Subcutaneous adipose tissue (tissue), 4 donors: Measurements from ENCODE around the gene C12orf75. TPM values are rescaled to one million over a fixed set of nuclear protein-coding genes. Genes with fewer than 3 reads are reported as not detected.

Source experiments
- total RNA-seq, 4 donors: library from RNA; depleted of rRNA; stranded (reverse); fragments of >200 nt; gene quantifications; one replicate each; pipeline ENCODE4 v1.1.0, GENCODE V29; 2016
- TF ChIP-seq, protein P1 (sequence below): fragments of 450-650 bp; IDR thresholded peaks from one replicate; pipeline ENCODE4 v1.5.1; 2016; ENCODE audit warnings: low read depth, mild to moderate bottlenecking, control low read depth, antibody characterized with exemption, moderate library complexity

Gene C12orf75
- total RNA-seq, 4 donors from 2014 or later = 2.4 to 6.8 (median 3.3) TPM

DNA sequence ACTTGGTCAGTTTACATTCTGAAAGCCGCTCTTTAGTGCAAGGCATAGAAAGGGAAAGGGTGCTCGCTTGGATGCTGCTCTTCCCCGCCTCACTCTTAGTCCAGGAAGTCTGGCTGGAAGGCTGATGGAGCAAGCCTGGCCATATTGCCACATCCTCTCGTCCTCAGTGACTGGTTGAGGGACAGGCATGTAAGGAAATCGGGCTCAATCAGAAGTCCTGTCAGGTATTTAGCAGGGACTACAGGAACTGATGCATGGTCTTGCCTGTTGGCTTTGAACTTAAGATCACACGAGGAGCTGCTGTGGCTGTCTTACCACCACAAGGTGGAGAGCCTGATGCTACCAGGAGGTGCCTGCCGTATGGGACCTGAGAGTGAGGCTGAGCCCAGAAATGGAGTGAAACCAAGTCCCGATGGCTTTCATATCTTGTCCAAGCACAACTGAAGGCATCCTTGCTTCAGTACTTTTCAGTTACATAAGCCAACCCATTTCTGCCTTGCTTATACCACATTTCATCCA is 10.7 kb upstream of the C12orf75 start:
- TF ChIP-seq, protein P1, sequence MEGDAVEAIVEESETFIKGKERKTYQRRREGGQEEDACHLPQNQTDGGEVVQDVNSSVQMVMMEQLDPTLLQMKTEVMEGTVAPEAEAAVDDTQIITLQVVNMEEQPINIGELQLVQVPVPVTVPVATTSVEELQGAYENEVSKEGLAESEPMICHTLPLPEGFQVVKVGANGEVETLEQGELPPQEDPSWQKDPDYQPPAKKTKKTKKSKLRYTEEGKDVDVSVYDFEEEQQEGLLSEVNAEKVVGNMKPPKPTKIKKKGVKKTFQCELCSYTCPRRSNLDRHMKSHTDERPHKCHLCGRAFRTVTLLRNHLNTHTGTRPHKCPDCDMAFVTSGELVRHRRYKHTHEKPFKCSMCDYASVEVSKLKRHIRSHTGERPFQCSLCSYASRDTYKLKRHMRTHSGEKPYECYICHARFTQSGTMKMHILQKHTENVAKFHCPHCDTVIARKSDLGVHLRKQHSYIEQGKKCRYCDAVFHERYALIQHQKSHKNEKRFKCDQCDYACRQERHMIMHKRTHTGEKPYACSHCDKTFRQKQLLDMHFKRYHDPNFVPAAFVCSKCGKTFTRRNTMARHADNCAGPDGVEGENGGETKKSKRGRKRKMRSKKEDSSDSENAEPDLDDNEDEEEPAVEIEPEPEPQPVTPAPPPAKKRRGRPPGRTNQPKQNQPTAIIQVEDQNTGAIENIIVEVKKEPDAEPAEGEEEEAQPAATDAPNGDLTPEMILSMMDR = no peak

DNA sequence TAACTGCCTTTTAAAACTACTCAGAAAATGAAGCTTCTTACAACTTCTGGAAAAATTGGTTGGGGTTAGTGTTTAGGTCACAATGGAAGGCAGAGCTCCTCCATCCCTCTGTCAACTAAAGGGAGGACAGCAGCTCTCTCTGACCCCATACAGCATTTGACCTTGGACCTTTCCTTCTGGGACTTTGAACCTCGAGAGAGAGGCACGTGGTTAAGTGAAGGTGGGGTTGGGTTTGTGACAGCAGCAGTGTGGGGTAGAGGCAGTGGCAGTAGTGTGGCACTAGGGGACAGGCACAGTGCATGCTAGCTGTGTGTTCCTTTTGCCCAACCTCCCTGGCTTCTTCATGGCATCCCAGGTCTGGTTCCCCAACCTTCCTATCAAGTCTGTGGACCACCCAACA is 9.4 kb upstream of the C12orf75 start:
- TF ChIP-seq, protein P1 = no peak

DNA sequence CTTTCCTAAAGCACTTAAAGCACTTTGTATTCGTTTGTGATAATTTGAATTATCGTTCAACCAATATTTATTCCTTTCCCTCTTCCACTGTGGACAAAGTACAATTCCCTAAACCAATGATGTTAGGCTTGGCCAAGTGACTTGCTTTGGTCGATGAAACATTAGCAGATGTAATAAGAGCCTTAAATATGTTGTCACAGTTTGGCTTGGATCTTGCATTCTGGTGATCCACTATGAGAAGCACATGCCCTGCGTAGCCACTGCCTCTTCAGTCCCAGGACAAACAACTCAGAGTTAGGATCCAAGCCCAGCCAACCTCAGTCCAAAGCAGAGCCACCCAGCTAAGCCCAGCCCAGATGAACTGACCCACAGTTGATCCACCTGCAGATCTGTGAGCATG is 8.4 kb upstream of the C12orf75 start:
- TF ChIP-seq, protein P1 = no peak

DNA sequence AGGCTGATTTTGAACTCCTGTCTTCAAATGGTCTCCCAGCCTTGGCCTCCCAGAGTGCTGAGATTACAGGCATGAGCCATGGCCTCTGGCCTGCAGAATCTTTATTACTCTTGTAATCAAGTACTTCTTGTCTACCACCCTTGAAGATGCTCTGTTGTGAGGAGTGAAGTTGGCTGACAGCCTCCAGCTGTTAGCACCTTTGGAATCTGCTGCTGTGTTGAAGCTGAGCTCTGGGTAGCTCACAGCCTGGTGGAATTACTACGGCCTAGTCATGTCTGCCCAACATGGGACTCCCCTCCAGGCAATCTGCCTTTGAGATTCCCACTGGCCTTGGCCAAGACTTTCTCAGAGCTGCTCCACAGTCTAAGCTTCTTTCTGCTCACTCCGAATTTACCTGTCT is 5.8 kb upstream of the C12orf75 start:
- TF ChIP-seq, protein P1 = no peak

DNA sequence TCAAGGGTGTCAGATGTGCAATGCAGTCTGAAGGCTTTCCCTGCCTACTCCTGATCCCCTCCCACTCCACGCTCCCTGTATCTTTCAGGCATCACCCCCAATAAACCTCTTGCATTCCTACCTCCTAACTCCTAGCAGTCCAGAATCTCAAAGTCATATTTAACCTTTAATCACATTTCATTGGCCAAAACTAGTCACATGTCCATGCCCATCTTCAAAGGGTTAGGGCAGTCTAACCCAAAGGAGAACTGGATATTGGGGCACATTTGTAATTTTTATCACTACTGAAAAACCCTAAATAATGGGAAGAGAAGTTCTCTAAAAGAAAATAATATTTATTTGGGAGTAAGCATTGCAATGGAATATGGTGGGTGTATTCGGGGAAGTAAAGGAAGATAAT is 5.4 kb upstream of the C12orf75 start:
- TF ChIP-seq, protein P1 = no peak

DNA sequence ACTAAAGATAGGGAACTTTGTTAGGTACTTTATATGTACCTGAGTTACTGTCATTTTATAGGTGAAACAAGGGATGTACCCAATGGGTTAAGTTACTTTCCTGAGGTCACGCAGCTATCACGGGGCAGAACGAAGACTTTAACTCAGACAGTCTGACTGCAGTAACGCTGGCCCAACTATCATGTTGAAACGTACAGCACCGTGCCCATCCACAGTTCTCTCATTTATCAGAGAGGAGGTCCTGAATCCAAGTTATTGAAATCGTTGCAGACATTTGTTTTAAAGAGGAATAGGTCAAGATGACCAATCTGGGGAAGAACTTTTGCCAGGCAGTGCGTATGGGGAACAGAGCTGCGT is 587 bp upstream of the C12orf75 start:
- TF ChIP-seq, protein P1 = no peak

DNA sequence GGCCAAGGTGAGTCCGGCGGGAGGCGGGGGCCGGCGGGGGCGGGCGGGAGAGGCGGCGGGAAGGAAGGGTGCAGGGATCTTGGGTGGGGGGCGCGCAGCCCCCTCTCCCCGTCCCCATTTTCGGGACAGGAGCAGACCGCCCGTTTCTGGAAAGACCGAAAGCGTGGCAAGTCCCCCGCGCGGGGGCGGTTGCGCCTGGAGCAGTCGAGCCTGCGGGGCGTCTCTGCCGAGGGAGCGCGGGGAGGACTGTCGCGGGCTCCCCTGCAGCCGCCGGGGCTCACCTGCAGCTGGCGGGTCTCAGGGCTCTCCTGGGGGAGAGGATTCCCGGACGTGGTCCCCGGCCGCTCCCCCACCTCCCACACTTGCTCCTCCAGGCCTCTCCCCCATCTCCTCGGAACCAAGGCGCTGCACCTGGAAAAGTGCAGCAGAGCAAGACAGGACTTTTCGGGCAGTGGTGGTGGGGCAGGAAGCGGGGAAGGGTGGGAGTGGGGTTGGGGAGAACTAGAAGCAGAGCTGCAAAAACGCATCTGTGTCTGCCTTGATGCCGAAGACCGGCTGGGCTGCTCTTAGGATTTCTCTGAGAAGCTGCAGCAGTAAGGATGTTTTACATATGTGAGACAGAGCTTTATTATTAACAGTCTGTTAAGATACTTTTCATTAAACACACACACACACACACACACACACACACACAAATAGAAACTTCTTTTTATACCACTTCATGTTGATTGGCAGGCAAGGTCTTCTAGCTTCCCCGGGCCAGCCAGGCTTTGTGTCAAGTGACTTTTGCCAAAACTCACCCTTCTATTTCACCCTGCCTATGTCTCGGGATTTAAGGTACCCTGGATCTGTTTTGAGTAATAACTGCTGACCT is 677 bp downstream of the C12orf75 start:
- TF ChIP-seq, protein P1 = no peak
